Neural crest cell (in vitro differentiated cells): ENCODE measurements around the gene AKR1C2. TPM values are rescaled to one million over a fixed set of nuclear protein-coding genes. Genes with fewer than 3 reads are reported as not detected.
"Not testable (repeated sequence)": the region's sequence is repeated elsewhere in the genome, so short reads cannot be mapped to it uniquely, and the experiment has no call there.

Experiments used
- DNase-seq: peaks from one replicate; pipeline ENCODE4 v3.0.0; 2021; ENCODE audit warnings: low read depth, mixed read lengths, low spot score
- H3K27ac Mint-ChIP-seq: one replicate; pipeline ENCODE4 v1.8.0; 2021; ENCODE audit warnings: mild to moderate bottlenecking, mixed read lengths; ENCODE audit not compliant: unreplicated experiment
- H3K27me3 Mint-ChIP-seq: 2 replicates; pipeline ENCODE4 v1.8.0; 2021; ENCODE audit warnings: low read depth, mild to moderate bottlenecking, mixed read lengths
- H3K36me3 Mint-ChIP-seq: 2 replicates; pipeline ENCODE4 v1.8.0; 2021; ENCODE audit warnings: low read depth, mild to moderate bottlenecking, mixed read lengths
- H3K4me1 Mint-ChIP-seq: 2 replicates; pipeline ENCODE4 v1.8.0; 2021; ENCODE audit warnings: mixed read lengths
- H3K4me3 Mint-ChIP-seq: one replicate; pipeline ENCODE4 v1.8.0; 2021; ENCODE audit warnings: mild to moderate bottlenecking, mixed read lengths
- H3K9me3 Mint-ChIP-seq: 2 replicates; pipeline ENCODE4 v1.8.0; 2021; ENCODE audit warnings: mixed read lengths
- CTCF ChIP-seq: fragments of 200-600 bp; sonication (generic); conservative IDR thresholded peaks from 2 replicates; pipeline ENCODE4 v1.5.0; 2021; ENCODE audit warnings: antibody characterized with exemption, mild to moderate bottlenecking
- total RNA-seq: library from RNA; stranded (reverse); gene quantifications from 2 replicates; pipeline ENCODE4 v1.2.1, GENCODE V29; 2021

Gene AKR1C2
- total RNA-seq, 1 donor from 2014 or later: 3.9 TPM

- no peak for TF ChIP-seq CTCF
- Mint-ChIP-seq H3K36me3 (peaks cover 7% of the 10 kb centered on the region), H3K4me3 (no peak overlapping the region), H3K4me1 (peaks cover 8% of the 10 kb centered on the region), H3K27ac (no peak overlapping the region), H3K27me3 (no peaks in the 10 kb centered on the region), H3K9me3 (peaks cover 5% of the 10 kb centered on the region)
- DNase-seq: no peak
These were observed 22.9 kb downstream of the AKR1C2 start for GRCh38 chr10:4980793-4981192.

- Mint-ChIP-seq H3K4me3 (no peak overlapping the region), H3K4me1 (peaks cover 8% of the 10 kb centered on the region), H3K36me3 (peaks cover 4% of the 10 kb centered on the region), H3K27me3 (no peaks in the 10 kb centered on the region), H3K9me3 (peaks cover 5% of the 10 kb centered on the region), H3K27ac (no peak overlapping the region)
- DNase-seq: no peak
- no peak for TF ChIP-seq CTCF
These were observed 24.8 kb downstream of the AKR1C2 start for GRCh38 chr10:4978870-4979269.

GRCh38 chr10:4977025-4977424 is 26.6 kb downstream of the AKR1C2 start:
- Mint-ChIP-seq H3K4me3 (no peak overlapping the region), H3K27me3 (no peaks in the 10 kb centered on the region), H3K9me3 (peaks cover 4% of the 10 kb centered on the region), H3K36me3 (peaks cover 6% of the 10 kb centered on the region), H3K4me1 (peaks cover 5% of the 10 kb centered on the region), H3K27ac (no peak overlapping the region)
- DNase-seq: no peak
- no peak for TF ChIP-seq CTCF

GRCh38 chr10:4974400-4974799 is 29.3 kb downstream of the AKR1C2 start:
- not testable (repeated sequence) for H3K27ac Mint-ChIP-seq, H3K36me3 Mint-ChIP-seq, H3K4me1 Mint-ChIP-seq, H3K27me3 Mint-ChIP-seq, H3K9me3 Mint-ChIP-seq, H3K4me3 Mint-ChIP-seq, DNase-seq

GRCh38 chr10:4973294-4973693 is 30.4 kb downstream of the AKR1C2 start:
- not testable (repeated sequence) for H3K4me1 Mint-ChIP-seq

GRCh38 chr10:4972369-4973142 is 31.1 kb downstream of the AKR1C2 start:
- not testable (repeated sequence) for DNase-seq, H3K27me3 Mint-ChIP-seq, H3K27ac Mint-ChIP-seq, H3K9me3 Mint-ChIP-seq, H3K4me3 Mint-ChIP-seq, H3K4me1 Mint-ChIP-seq, H3K36me3 Mint-ChIP-seq

More at GRCh38 chr10:4973294-4973693, 30.4 kb downstream of the AKR1C2 start:
- H3K36me3 Mint-ChIP-seq, H3K27me3 Mint-ChIP-seq, DNase-seq, H3K4me3 Mint-ChIP-seq, H3K27ac Mint-ChIP-seq, H3K9me3 Mint-ChIP-seq: not testable (repeated sequence)

- not testable (repeated sequence) for H3K36me3 Mint-ChIP-seq, H3K4me1 Mint-ChIP-seq, H3K27me3 Mint-ChIP-seq, H3K4me3 Mint-ChIP-seq, DNase-seq, H3K9me3 Mint-ChIP-seq, H3K27ac Mint-ChIP-seq
These were observed 33.3 kb downstream of the AKR1C2 start for GRCh38 chr10:4970362-4970761.

- H3K4me3 Mint-ChIP-seq, H3K36me3 Mint-ChIP-seq, H3K27ac Mint-ChIP-seq, H3K27me3 Mint-ChIP-seq, H3K9me3 Mint-ChIP-seq, DNase-seq, H3K4me1 Mint-ChIP-seq: not testable (repeated sequence)
These were observed 34.4 kb downstream of the AKR1C2 start for GRCh38 chr10:4969289-4969688.

- not testable (repeated sequence) for H3K4me1 Mint-ChIP-seq, DNase-seq, H3K36me3 Mint-ChIP-seq, H3K4me3 Mint-ChIP-seq, H3K27me3 Mint-ChIP-seq, H3K9me3 Mint-ChIP-seq, H3K27ac Mint-ChIP-seq
These were observed 36.5 kb downstream of the AKR1C2 start for GRCh38 chr10:4967189-4967588.

- H3K9me3 Mint-ChIP-seq, H3K4me3 Mint-ChIP-seq, H3K27me3 Mint-ChIP-seq, H3K4me1 Mint-ChIP-seq, H3K36me3 Mint-ChIP-seq, H3K27ac Mint-ChIP-seq, DNase-seq: not testable (repeated sequence)
These were observed 37.9 kb downstream of the AKR1C2 start for GRCh38 chr10:4965763-4966162.

- H3K27me3 Mint-ChIP-seq, H3K9me3 Mint-ChIP-seq: not testable (repeated sequence)
These were observed 39.9 kb downstream of the AKR1C2 start for GRCh38 chr10:4963815-4964154.

More at GRCh38 chr10:4963815-4964154, 39.9 kb downstream of the AKR1C2 start:
- not testable (repeated sequence) for H3K4me1 Mint-ChIP-seq, H3K27ac Mint-ChIP-seq, DNase-seq, H3K36me3 Mint-ChIP-seq, H3K4me3 Mint-ChIP-seq
